GM21390 (cell line): Measurements from ENCODE around the gene PNN.

Source experiments
- ATAC-seq: cut with Tn5 transposase; IDR thresholded peaks from one replicate; pipeline ENCODE4 v1.9.1; 2021; ENCODE audit not compliant: unreplicated experiment

Gene PNN

DNA sequence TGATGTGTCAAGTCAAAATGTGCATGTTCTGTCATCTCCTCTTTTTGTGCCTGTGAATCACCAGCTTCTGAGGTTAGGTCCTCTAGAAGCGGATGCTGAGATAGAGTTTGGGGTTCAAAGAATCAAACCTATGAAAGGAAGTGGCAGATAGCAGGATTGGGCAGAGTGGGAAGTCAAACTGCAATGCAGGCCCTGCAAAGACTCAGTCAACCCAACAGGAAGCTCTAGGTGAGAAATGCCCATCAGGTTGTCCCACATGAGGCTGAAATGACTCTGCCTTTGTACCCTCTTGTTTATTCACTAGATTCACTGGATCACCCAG lies 54.1 kb downstream of the PNN start:
- no peak for ATAC-seq

DNA sequence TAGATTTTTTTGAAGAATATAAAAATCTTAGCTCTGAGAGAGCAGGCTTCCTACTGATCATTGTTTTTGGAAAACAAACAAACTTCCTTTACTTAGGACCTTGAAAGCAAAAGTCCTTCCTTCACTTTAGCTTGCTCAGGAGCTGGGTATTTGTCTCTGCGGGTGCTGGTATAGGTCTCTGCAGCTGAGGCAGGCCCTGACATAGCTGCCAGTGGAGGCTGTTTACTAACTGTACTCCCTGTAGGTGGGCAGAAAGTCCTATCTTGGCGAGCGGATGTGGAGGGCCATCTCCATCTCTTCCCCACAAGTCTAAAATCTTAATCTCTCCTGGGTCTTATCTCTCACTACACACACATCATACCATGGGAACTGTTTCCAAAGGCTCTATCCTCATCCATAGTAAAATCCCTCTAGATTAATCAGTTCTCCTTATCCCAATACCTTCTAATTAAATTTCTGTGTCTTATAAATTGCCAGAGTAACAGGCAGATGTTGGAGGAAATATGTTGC lies 54.6 kb downstream of the PNN start:
- no peak for ATAC-seq

DNA sequence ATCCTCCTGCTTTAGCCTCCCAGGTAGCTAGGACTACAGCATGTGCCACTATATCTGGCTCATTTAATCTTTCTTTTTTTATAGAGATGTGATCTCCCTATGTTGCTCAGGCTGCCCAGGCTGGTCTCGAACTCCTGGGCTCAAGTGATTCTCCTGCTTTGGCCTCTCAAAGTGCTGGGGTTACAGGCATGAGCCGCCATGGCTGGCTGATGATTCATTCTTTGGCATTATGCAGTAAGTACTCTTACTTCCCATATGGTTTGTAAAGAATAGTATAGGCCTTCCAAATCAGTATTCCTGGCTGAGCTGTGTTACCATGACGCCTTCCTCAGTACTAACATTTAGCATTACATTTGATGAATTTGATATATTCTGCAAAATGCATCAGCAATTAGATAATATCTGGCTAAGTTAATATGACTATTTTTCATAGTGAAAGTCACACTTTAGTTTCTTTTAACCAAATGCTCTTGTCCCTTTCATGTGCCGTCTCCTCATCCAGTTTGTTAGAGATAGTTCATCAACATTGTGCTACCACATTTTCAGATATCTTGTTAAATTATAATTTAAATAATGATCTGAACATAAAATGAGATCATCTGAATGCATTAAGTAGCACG lies 55.5 kb downstream of the PNN start:
- ATAC-seq, result no peak

DNA sequence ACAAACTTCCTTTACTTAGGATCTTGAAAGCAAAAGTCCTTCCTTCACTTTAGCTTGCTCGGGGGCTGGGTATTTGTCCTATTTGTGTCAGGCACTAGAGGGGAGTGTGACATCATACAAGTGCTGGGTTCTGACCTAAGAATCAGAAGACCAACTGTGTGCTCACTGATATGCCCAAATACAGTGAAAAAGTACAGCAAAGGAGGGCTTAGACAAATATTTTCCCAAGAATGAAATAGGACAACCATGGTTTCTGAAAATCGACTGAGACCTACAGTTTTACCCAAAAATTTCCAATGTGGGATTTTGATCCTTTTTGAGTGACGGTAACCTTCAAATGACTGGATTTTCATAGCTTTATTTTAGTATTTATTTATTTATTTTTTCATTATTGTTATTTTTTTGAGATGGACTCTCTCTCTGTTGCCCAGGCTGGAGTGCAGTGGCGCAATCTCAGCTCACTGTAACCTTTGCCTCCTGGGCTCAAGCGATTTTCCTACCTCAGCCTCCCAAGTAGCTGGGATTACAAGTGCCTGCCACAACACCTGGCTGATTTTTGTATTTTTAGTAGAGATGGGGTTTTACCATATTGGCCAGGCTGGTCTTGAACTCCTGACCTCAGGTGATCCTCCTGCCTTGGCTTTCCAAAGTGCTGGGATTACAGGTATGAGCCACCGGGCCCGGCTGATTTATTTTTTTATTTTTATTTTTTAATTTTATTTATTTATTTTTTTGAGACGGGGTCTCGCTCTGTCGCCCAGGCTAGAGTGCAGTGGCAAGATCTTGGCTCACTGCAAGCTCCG lies 56.9 kb downstream of the PNN start:
- peak; percentile 77 for ATAC-seq
